HUES48 (cell line): ENCODE results near the gene PITRM1.

Experiments used
- H3K27ac ChIP-seq: one replicate; pipeline ENCODE4 v1.7.0; 2013; ENCODE audit warnings: low read depth, low read length, inconsistent platforms
- H3K27me3 ChIP-seq: 2 replicates; pipeline ENCODE4 v1.6.1; 2013; ENCODE audit warnings: mild to moderate bottlenecking, low read length; ENCODE audit not compliant: control insufficient read depth, insufficient read depth
- H3K36me3 ChIP-seq: 2 replicates; pipeline ENCODE4 v1.6.1; 2013; ENCODE audit warnings: low read length; ENCODE audit not compliant: control insufficient read depth, insufficient read depth
- H3K4me1 ChIP-seq: 2 replicates; pipeline ENCODE4 v1.6.1; 2013; ENCODE audit warnings: mild to moderate bottlenecking, low read length; ENCODE audit not compliant: control insufficient read depth, insufficient read depth
- H3K4me3 ChIP-seq: 2 replicates; pipeline ENCODE4 v1.5.1; 2013; ENCODE audit warnings: mild to moderate bottlenecking, low read depth, low read length
- H3K9ac ChIP-seq: 2 replicates; pipeline ENCODE4 v1.6.1; 2013; ENCODE audit warnings: mild to moderate bottlenecking, low read depth, low read length, moderate library complexity
- H3K9me3 ChIP-seq: 2 replicates; pipeline ENCODE4 v1.6.1; 2013; ENCODE audit warnings: low read length; ENCODE audit not compliant: control insufficient read depth, insufficient read depth

PITRM1 gene

DNA sequence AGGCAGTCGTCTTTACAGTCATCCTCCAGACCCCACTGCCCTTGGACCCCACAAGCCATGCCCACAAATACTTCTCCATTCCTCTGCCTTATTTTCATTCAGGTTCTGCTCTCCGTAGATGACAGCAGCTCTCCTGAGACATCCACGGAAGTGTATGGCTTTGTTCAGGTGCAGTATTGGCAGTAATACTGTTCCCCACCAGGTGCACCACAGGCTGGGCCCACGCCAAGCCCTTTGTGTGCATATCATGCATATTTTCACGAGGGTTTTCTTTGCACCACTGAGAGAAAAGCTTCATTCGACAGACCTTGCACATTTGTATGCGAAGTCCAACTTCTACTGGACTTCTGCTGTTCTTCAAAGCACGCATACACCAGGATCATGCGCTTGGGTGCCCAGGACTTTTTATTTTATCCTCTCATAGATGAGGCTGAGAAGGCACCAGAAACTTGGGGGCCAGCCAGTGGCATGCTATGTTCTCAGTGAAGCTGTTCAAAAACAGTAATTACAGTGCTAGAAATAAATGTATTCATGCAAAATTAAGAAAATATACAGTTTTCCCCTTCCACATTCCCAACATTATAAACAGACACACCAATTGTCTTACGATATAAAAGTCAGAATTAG is 37.8 kb upstream of the PITRM1 start:
- Histone ChIP-seq H3K27me3 (no peaks in the 10 kb centered on the region), H3K36me3 (no peaks in the 10 kb centered on the region), H3K4me1 (no peaks in the 10 kb centered on the region), H3K9me3 (no peaks in the 10 kb centered on the region), H3K9ac (no peak overlapping the region), H3K4me3 (no peak overlapping the region), H3K27ac (no peak overlapping the region)

GRCh38 chr10:3208481-3209406 is 36.2 kb upstream of the PITRM1 start:
- H3K9me3 ChIP-seq = no peaks in the 10 kb centered on the region
- H3K27ac ChIP-seq = no peak overlapping the region
- no peaks in the 10 kb centered on the region for H3K27me3 ChIP-seq
- H3K4me3 ChIP-seq = no peak overlapping the region
- H3K36me3 ChIP-seq = no peaks in the 10 kb centered on the region
- H3K4me1 ChIP-seq = no peaks in the 10 kb centered on the region
- no peak overlapping the region for H3K9ac ChIP-seq

- Histone ChIP-seq H3K27me3 (no peaks in the 10 kb centered on the region), H3K4me3 (no peak overlapping the region), H3K9ac (no peak overlapping the region), H3K9me3 (no peaks in the 10 kb centered on the region), H3K27ac (no peak overlapping the region), H3K4me1 (no peaks in the 10 kb centered on the region), H3K36me3 (no peaks in the 10 kb centered on the region)
Measured at GRCh38 chr10:3207351-3207750, 34.8 kb upstream of the PITRM1 start.

DNA sequence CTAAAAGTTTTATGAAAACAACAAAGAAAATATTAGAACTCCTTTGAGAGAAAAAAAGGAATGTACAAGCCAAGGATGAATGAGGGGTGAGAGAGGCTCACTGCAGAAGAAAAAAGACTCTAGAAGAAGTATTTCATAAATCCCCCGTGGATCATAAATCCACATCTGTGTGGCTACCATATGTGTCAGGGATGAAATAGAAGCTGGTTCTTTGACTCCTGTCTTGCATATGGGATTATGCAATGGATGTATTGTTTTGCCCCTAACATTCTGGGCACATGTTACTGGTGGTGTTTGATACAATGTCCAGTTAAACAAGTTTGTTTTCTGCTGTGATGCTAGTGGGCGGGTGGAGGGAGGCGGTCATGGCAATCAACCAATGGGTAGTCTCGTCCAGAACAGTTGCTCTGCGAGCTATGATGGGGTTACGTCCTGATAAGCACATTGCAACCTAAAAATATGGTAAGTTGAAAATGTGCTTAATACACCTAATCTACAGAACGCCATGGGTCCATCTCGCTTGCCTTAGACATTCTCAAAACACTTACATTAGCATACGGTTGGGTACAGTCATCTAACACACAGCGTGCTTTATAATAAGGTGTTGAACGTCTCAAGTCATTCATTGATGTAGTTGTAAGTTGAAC is 34.1 kb upstream of the PITRM1 start:
- Histone ChIP-seq H3K27ac (no peak overlapping the region), H3K4me3 (no peak overlapping the region), H3K4me1 (no peaks in the 10 kb centered on the region), H3K27me3 (no peaks in the 10 kb centered on the region), H3K36me3 (no peaks in the 10 kb centered on the region), H3K9me3 (no peaks in the 10 kb centered on the region), H3K9ac (no peak overlapping the region)

DNA sequence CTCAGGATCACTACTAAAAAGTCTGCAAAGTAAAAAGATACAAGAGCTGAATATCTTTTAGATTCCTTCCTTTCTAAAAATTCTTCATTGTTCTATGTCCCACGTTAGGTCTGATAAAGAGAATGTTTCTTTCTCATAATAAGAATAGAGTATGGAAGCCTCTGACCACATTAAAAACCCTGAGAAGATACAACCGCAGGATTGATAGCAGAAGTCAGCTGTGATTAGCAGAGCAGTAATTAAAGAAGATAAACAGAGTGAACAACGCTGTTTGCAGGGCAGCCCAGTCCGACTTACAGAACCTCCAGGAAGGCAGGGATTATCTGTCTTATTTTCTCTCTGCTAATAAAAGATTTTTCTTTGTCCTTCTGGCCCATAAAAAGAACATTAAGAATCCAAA is 31.4 kb upstream of the PITRM1 start:
- Histone ChIP-seq H3K27me3 (no peaks in the 10 kb centered on the region), H3K27ac (no peak overlapping the region), H3K4me3 (no peak overlapping the region)

DNA sequence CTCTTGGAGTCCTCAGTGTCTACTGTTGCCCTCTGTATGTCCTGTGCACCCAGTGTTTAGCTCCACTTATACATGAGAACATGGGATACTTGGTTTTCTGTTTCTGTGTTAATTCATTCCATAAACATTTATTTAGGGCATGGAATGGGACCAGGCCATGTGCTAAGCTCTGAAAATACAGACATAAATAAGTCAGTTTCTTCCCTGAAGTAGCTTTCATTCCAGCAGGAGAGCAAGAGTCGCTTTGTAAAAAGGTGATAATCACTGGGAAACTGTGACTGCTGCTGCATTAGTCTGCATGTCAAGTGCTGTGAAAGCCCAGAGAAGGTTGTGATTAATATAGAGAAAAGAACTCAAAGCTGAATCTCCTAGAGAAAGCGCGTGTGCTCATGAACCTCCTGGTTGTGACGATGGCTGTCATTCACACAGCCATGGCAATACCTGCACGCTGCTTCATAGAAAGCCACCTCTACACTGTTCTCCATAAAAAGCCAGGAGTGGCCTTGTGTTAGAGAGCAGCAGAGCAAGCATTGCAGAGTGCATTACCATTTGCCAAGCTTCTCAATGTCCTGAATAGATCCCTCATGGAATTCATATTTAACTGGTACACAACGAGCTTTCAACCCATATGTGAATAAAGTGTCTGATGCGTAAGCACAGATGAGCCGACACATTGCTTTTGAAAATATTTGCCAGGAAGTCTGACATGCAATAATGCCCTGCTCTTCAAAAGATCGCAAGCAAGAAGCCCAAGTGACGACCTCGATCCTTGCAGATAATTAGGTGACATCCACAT is 30.6 kb upstream of the PITRM1 start:
- H3K36me3 ChIP-seq = no peaks in the 10 kb centered on the region
- no peaks in the 10 kb centered on the region for H3K9me3 ChIP-seq
- H3K4me1 ChIP-seq = 0 out of 2 replicates have a peak, but pooled peaks cover 2% of the 10 kb centered on the region
- no peak overlapping the region for H3K9ac ChIP-seq
- peaks cover 3% of the 10 kb centered on the region; the same call in 1 of the 2 replicates for H3K27me3 ChIP-seq
- no peak overlapping the region for H3K4me3 ChIP-seq
- H3K27ac ChIP-seq = no peak overlapping the region

More for the DNA sequence above, 31.4 kb upstream of the PITRM1 start:
- no peaks in the 10 kb centered on the region for H3K9me3 ChIP-seq
- H3K4me1 ChIP-seq = no peaks in the 10 kb centered on the region
- H3K36me3 ChIP-seq = no peaks in the 10 kb centered on the region
- H3K9ac ChIP-seq = no peak overlapping the region

GRCh38 chr10:3201796-3202195 is 29.2 kb upstream of the PITRM1 start:
- Histone ChIP-seq H3K9me3 (no peaks in the 10 kb centered on the region), H3K27ac (no peak overlapping the region), H3K27me3 (peaks cover 8% of the 10 kb centered on the region; the same call in 1 of the 2 replicates), H3K36me3 (no peaks in the 10 kb centered on the region), H3K9ac (no peak overlapping the region), H3K4me1 (0 out of 2 replicates have a peak, but pooled peaks cover 3% of the 10 kb centered on the region), H3K4me3 (no peak overlapping the region)

GRCh38 chr10:3199488-3199887 is 26.9 kb upstream of the PITRM1 start:
- peaks cover 8% of the 10 kb centered on the region; the same call in 1 of the 2 replicates for H3K27me3 ChIP-seq
- H3K27ac ChIP-seq = no peak overlapping the region
- H3K4me3 ChIP-seq = no peak overlapping the region
- 0 out of 2 replicates have a peak, but pooled peaks cover 3% of the 10 kb centered on the region for H3K4me1 ChIP-seq
- H3K9me3 ChIP-seq = no peaks in the 10 kb centered on the region
- H3K36me3 ChIP-seq = no peaks in the 10 kb centered on the region
- H3K9ac ChIP-seq = no peak overlapping the region

- Histone ChIP-seq H3K27ac (no peak overlapping the region), H3K36me3 (no peaks in the 10 kb centered on the region), H3K4me3 (no peak overlapping the region), H3K9ac (no peak overlapping the region), H3K4me1 (0 out of 2 replicates have a peak, but pooled peaks cover 3% of the 10 kb centered on the region), H3K27me3 (peaks cover 8% of the 10 kb centered on the region; the same call in 1 of the 2 replicates), H3K9me3 (no peaks in the 10 kb centered on the region)
Measured at GRCh38 chr10:3198900-3199299, 26.3 kb upstream of the PITRM1 start.

GRCh38 chr10:3197348-3198003 is 24.9 kb upstream of the PITRM1 start:
- Histone ChIP-seq H3K27me3 (peaks cover 8% of the 10 kb centered on the region; the same call in 1 of the 2 replicates), H3K4me3 (no peak overlapping the region), H3K36me3 (no peaks in the 10 kb centered on the region), H3K4me1 (0 out of 2 replicates have a peak, but pooled peaks cover 3% of the 10 kb centered on the region), H3K9me3 (no peaks in the 10 kb centered on the region), H3K27ac (no peak overlapping the region), H3K9ac (no peak overlapping the region)
